GM19193 (cell line): Measurements from ENCODE around the gene YTHDF2.

Experiments used
- POLR2A ChIP-seq: IDR thresholded peaks from 4 replicates; pipeline ENCODE4 v1.6.1; 2011; ENCODE audit not compliant: insufficient read depth, insufficient read length; ENCODE audit errors: extremely low read depth

Gene YTHDF2

DNA sequence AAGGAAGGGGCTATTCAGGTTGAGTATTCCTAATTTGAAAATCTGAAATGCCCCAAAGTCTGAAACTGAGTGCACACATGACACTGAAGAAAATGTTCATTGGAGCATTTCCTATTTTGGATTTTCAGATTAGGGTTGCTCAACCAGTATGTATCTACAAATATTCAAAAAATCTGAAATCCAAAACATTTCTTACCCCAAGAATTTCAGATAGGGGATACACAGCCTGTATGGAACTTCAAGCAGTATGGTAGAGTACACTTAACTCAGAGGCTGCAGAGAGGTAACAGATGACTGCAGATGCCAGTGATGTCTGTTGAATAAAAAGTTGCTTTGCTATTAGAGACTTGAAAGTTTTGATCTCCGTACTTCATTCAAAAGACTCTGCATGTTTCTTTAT is 19.0 kb downstream of the YTHDF2 start:
- TF ChIP-seq POLR2A, result no peak

DNA sequence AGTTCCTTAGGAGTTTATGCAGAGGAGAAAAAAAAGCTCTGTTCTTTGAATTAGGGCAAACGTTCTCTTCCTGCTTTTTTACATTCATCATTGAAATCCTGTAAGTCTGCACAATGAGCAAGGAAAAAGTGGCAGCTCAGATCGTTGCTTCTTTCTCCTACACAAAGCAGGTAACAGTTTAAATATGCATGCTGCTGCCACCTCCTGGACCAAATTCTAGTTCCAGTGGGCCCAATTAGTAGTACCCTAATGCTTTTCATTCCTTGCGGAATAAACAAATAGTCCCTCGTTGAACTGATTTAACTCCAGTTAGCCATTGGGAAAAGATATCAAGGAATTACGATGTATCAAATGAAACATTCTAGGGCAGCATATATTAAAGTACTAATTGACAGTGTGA is 20.1 kb downstream of the YTHDF2 start:
- TF ChIP-seq POLR2A, result no peak

DNA sequence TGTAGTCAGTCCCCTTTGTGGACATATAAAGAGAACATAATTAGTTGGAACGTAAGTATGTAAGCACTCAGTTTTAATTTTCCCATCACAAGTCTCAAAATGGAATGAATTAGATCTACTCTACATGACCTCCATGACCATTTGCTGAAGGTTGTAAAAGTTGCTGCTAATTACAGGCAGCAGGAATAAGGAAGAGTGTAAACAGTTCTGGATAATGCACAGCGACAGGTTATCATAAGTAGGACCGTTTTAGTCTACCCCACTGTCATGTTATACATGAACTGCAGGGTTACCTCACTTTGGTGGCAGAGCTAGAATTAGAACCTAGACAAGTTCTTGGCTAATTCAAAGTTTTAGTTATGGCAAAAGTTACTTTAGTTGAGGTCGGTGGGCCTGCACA is 21.7 kb downstream of the YTHDF2 start:
- TF ChIP-seq POLR2A, result no peak

DNA sequence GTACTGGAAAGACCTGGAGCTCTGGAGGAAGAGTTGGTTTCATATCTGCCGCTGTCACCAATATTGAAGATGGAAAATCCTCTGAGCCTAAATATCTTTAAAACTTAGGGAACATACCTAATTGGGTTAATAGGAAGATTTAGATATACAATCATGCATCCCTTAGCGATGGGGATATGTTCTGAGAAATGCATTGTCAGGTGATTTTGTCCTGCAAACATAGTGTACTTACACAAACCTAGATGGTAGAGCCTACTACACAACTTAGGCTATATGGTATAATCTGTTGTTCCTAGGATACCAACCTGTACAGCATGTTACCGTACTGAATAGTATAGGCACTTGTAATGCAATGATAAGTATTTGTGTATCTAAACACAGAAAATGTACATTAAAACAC is 22.5 kb downstream of the YTHDF2 start:
- no peak for TF ChIP-seq POLR2A

DNA sequence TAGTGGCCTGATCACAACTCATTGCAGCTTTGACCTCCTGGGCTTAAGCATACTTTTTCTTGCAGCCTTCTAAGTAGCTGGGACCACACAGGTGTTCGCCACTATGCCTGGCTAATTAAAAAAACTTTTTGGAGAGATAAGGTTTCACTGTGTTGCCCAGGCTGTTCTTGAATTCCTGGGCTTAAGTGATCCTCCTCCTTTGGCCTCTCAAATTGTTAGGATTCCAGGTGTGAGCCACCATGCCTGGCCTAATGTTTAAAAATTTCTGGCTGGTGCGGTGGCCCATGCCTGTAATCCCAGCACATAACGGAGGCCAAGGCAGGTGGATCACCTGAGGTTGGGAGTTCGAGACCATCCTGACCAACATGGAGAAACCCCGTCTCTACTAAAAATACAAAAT is 24.4 kb downstream of the YTHDF2 start:
- TF ChIP-seq POLR2A, result no peak

DNA sequence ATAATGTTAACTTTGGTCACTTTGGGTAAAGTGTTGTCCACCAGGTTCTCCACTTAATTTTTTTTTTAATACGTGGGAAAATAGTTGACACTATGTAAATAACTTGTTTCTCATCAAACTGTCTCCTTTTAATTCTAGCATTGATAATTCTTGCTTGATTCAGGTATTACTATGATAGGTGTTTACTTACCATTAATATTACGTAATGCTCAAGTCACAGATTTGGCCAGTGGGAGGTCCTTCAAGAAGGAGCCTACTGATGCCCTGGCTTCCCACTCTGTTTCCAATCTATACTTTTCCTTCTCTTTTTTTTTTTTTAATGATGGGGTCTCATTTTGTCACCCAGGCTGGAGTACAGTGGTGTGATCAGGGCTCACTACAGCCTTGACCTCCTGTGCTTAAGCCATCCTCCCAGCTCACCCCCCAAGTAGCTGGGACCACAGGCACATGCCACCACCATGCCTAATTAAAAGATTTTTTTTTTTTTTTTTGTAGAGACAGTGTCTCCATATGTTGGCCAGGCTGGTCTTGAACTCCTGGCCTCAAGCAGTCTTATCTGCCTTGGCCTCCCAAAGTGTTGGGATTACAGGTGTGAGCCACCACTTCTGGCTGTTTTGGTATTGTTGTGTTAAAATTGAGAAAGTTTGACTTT is 29.9 kb downstream of the YTHDF2 start:
- no peak for TF ChIP-seq POLR2A

DNA sequence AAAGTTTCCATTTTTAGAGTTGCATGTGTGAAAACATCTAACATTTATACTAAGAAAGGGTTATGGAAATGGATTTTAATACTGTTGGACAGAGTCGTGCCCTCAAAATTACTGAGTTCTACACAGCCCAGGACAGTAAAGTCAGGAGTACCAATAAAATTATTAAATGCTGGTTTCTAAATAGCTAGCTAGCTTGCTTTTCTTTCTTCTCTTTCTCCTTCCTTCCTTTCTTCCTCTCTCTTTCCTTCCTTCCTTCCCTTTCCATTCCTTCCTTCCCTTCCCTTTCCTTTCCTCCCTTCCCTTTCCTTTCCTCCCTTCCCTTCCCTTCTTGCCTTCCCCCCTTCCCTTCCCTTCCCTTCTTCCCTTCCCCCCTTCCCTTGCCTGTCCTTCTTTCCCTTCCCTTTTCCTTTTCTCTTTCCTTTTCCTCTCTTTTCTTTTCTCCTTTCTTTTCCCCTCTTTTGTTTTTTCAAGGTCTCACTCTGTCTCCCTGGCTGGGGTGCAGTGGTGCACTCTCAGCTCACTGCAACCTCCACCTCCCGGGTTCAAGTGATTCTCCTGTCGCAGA is 33.9 kb downstream of the YTHDF2 start:
- no peak for TF ChIP-seq POLR2A

DNA sequence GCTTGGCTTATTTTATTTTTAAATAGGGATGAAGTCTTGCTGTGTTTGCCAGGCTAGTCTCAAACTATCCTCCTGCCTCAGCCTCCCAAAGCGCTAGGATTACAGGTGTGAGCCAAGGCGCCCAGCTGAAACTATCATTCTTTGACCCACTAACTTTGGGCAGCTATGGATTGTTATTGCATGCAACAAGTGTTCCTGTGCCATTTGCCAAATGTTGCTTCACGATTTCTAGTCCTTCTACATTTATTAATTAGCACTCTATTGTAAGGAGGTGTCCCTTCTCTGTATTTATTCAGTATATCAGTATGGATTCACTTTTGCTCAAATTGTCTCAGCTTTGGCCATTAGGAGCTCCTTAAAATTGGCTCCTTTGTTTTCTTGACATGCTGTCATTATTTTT is 36.4 kb downstream of the YTHDF2 start:
- TF ChIP-seq POLR2A, result no peak

DNA sequence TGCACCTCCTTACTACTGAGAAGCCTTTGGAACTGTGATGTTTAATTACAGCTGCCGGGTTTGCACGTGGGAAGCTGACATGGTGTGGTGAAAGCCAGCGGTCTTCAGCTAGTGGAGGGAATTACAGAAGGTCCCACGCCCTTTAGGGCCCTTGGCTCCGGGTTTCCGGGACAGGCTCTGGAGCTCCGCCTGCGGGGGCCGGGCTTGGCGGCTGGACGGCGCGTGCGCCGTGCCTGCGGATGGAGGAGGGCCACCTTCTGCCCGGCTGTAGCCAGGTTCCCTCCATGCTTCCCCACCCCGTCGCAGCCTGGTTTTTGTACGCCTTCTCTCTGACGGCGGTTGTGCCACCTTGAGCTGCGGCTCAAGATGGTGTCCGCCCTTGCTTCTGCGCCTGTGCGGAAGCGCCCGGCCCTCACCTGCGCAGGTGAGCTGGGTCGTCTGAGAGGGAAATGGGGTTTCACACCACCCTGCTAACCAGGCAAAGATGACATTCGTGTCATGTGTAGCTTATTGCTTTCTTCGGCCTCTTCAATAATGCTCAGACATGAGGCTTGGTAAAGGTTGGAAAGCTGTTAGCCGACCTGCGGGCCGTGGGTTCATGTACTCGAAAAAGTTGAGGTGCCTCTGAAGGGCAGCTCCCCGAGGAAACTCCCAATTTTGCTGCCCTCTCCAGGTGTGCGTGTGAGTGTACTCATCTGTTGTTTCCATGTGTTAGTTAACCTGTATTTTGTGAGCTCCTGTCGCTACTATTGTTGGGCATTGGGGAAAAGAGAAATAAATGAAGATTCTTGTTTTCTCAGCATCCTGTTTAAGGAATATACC is 38.6 kb downstream of the YTHDF2 start:
- TF ChIP-seq POLR2A, result peak; percentile 23

DNA sequence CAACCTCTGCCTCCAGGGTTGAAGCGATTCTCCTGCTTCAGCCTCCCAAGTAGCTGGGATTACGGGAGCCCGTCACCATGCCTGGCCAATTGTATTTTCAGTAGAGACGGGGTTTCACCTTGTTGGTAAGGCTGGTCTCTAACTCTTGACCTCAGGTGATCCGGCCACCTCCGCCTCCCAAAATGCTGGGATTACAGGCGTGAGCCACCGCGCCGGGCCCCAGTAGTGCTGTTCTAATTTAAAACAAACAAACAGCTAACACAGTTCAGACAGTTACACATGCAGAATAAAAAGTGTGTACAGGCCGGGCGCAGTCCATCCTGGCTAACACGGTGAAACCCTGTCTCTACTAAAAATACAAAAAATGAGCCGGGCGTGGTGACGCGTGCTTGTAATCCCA is 39.6 kb downstream of the YTHDF2 start:
- TF ChIP-seq POLR2A, result no peak

DNA sequence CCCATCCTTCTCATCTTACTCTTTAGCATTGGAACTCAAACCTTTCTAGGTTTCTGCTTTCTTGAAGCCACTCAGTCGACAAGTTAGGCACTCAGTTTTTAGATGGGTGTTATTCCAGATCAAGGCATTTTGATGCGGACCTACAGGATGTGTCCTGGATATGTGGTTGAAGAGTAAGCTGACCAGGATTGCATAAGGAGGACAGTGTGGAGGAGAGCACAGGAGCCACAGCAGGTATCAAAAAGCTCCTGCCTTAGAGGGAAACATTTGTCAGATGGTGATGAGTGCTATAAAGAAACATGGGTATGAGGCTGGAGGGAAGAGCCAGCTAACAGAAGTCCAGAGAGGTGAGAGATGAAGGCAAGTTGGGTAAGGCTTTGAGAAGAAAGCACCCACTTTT is 41.3 kb downstream of the YTHDF2 start:
- no peak for TF ChIP-seq POLR2A

DNA sequence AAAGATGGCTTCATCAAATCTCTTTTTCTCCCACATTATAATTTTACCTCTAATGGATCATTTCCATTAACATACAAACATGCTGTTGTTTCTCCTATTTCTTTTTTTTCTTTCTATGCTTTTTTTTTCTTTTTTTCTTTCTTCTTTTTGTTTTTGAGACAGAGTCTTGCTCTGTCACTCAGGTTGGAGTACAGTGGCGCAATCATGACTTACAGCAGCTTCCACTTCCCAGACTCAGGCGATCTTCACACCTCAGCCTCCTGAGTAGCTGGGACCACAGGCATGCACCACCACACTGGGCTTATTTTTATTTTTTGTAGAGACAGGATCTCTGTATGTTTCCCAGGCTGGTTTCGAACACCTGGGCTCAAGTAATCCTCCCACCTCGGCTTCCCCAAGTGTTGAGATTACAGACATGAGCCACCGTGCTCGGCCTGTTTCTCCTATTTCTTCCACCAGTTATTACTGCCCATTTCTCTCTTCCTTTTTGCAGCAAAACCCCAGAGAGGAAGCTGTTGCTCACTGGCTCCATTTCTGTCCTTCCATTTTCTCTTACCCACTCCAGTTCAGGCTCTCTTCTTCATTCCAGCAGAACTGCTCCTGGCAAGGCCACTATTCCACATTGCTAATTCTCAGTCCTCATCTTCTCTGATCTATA is 43.1 kb downstream of the YTHDF2 start:
- no peak for TF ChIP-seq POLR2A

DNA sequence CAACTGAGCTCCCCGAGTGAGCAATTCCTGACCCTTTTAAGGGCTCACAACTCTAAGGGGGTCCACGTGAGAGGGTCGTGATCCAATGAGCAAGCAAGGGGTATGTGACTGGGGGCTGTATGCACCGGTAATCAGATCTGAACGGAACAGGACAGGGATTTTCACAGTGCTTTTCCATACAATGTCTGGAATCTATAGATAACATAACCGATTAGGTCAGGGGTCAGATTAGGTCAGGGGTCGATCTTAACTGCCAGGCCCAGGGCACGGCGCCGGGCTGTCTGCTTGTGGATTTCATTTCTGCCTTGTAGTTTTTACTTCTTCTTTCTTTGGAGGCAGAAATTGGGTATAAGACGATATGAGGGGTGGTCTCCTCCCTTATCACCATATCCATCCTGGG is 44.6 kb downstream of the YTHDF2 start:
- no peak for TF ChIP-seq POLR2A

DNA sequence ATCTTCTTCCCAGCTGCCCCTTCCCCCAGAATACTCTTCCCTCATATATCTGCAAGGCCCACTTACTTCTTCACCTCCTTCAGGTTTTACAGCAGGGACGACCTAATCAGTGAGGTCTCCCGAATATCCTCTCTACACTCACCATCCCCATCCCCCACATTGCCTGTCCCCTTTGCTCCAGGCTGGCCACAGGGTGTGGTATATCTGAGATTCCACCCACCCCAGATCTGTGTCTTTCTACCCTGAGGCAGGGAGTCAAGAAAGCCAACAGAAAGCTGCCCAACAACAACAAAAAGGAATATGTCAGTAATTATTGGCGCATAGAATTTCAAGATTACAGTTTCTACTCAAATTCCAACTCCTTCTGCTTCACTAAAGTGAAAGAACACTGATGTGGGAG is 45.3 kb downstream of the YTHDF2 start:
- no peak for TF ChIP-seq POLR2A

DNA sequence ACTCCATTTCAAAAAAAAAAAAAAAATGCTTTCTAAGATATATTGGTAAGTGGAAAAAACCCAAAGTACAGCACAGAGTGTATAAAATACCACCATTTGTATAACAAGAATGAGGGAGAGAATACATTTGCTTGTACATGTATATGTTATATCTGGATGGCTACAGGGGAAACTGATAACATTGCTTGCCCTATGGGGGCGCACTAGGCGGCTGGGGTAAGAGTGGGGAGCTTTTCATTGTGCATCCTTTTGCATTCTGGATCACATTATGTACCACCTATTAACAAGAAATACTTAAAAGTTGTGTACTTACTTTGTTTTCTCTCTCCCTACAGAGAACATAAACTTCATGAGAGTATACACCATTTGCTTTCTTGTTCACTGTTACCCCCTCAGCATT is 46.6 kb downstream of the YTHDF2 start:
- TF ChIP-seq POLR2A, result no peak
